HG03280 (cell line): ENCODE measurements around the gene TRAF5.
A peak's percentile ranks its signal among the peaks of the same experiment; 100 is the strongest.

ENCODE experiments used
- ATAC-seq: cut with Tn5 transposase; IDR thresholded peaks from one replicate; pipeline ENCODE4 v1.9.1; 2021; ENCODE audit warnings: mild to moderate bottlenecking, moderate library complexity; ENCODE audit not compliant: unreplicated experiment

TRAF5 gene

GRCh38 chr1:211327346-211327921, 801 bp downstream of the TRAF5 start:
- peak; percentile 31 for ATAC-seq

- no peak for ATAC-seq
Measured at GRCh38 chr1:211328084-211328694, 1.6 kb downstream of the TRAF5 start.

GRCh38 chr1:211328866-211329475, 2.3 kb downstream of the TRAF5 start:
- ATAC-seq, result no peak

- peak; percentile 45 for ATAC-seq
Measured at GRCh38 chr1:211329764-211330201, 3.1 kb downstream of the TRAF5 start.

- ATAC-seq, result no peak
Measured at GRCh38 chr1:211330282-211330936, 3.8 kb downstream of the TRAF5 start.

- ATAC-seq, result no peak
Measured at GRCh38 chr1:211331011-211331709, 4.5 kb downstream of the TRAF5 start.

GRCh38 chr1:211332036-211332616, 5.5 kb downstream of the TRAF5 start:
- no peak for ATAC-seq

GRCh38 chr1:211332830-211333229, 6.2 kb downstream of the TRAF5 start:
- ATAC-seq, result no peak

GRCh38 chr1:211333906-211334305, 7.3 kb downstream of the TRAF5 start:
- no peak for ATAC-seq

- ATAC-seq, result no peak
Measured at GRCh38 chr1:211334986-211335385, 8.4 kb downstream of the TRAF5 start.

- ATAC-seq, result peak; percentile 82
Measured at GRCh38 chr1:211335522-211336157, 9.0 kb downstream of the TRAF5 start.

- ATAC-seq, result peak; percentile 37
Measured at GRCh38 chr1:211336161-211336560, 9.5 kb downstream of the TRAF5 start.

GRCh38 chr1:211336775-211337174, 10.1 kb downstream of the TRAF5 start:
- ATAC-seq, result no peak

GRCh38 chr1:211337430-211338223, 11.0 kb downstream of the TRAF5 start:
- no peak for ATAC-seq

GRCh38 chr1:211338224-211338620, 11.6 kb downstream of the TRAF5 start:
- ATAC-seq, result no peak

GRCh38 chr1:211339631-211340041, 13.0 kb downstream of the TRAF5 start:
- no peak for ATAC-seq

GRCh38 chr1:211340622-211341507, 14.2 kb downstream of the TRAF5 start:
- ATAC-seq, result no peak

GRCh38 chr1:211341999-211342398, 15.4 kb downstream of the TRAF5 start:
- no peak for ATAC-seq

- ATAC-seq, result no peak
Measured at GRCh38 chr1:211343607-211344006, 17.0 kb downstream of the TRAF5 start.
